Adrenal gland (tissue), 5 donors: Measurements from ENCODE around the gene OR6Y1.

ENCODE experiments used
- POLR2A ChIP-seq, 2 donors: fragments of 450-650 bp; IDR thresholded peaks; one replicate each; pipeline ENCODE4 v1.6.1; 2017; ENCODE audit warnings: antibody characterized with exemption in 2 of 2, mild to moderate bottlenecking in 2 of 2, moderate library complexity in 1 of 2
- TF ChIP-seq, protein P1 (sequence below), 6 experiments: fragments of 450-650 bp in 4 of 6; fragments of 200-600 bp in 2 of 6; sonication (generic) in 1 of 6; IDR thresholded peaks; 1 replicate in 5 of 6; 2 replicates in 1 of 6; pipeline versions ENCODE4 v1.5.1 to v1.8.0; 2016 to 2021; ENCODE audit warnings: antibody characterized with exemption in 6 of 6, mild to moderate bottlenecking in 2 of 6, moderate library complexity in 1 of 6
- donor health status: DM: no; HTN: no; CAD: no.

- TF ChIP-seq, protein P1, sequence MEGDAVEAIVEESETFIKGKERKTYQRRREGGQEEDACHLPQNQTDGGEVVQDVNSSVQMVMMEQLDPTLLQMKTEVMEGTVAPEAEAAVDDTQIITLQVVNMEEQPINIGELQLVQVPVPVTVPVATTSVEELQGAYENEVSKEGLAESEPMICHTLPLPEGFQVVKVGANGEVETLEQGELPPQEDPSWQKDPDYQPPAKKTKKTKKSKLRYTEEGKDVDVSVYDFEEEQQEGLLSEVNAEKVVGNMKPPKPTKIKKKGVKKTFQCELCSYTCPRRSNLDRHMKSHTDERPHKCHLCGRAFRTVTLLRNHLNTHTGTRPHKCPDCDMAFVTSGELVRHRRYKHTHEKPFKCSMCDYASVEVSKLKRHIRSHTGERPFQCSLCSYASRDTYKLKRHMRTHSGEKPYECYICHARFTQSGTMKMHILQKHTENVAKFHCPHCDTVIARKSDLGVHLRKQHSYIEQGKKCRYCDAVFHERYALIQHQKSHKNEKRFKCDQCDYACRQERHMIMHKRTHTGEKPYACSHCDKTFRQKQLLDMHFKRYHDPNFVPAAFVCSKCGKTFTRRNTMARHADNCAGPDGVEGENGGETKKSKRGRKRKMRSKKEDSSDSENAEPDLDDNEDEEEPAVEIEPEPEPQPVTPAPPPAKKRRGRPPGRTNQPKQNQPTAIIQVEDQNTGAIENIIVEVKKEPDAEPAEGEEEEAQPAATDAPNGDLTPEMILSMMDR (IDR thresholded peaks at IDR 0.05), result no peak
- TF ChIP-seq POLR2A (IDR thresholded peaks at IDR 0.05), result no peak
Observed at GRCh38 chr1:158552296-158552695, 1.9 kb downstream of the OR6Y1 start.
